ENCODE measurements around the gene GTF3C6.

GRCh38 chr6:110965629-110966229 lies 7.2 kb downstream of the GTF3C6 start:
- no peak for TF ChIP-seq CTCF (IDR thresholded peaks at IDR 0.05; ENCODE audit: poor library complexity)
- TF ChIP-seq EZH2phosphoT487 (IDR thresholded peaks at IDR 0.05; ENCODE audit: low read depth, severe bottlenecking, unreplicated experiment): no peak
